HG02759 (cell line): ENCODE results near the gene CFC1B.
"Not testable (repeated sequence)": the region's sequence is repeated elsewhere in the genome, so short reads cannot be mapped to it uniquely, and the experiment has no call there.

ENCODE experiments used
- ATAC-seq: cut with Tn5 transposase; IDR thresholded peaks from one replicate; pipeline ENCODE4 v1.9.1; 2021; ENCODE audit warnings: mild to moderate bottlenecking, moderate library complexity; ENCODE audit not compliant: unreplicated experiment

The CFC1B gene

DNA sequence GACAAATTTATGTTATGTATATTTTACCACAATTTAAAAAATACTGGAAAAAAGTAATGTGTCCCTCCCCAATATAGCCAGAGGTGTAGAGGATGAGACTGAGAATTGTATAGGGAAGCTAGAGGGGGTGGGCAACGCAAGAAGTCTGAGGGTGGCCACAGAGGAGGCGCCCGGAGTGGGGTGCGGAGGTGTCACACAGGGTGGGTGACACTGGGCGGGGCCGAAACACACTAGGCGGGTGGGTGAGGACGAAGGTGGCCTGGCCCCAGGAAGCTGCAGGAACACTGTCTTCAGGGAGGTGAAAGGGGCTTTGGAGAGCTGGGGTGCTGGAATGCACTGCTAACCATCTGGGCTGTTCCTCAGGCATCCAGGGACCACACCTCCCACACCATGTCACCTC, 35.4 kb downstream of the CFC1B start:
- not testable (repeated sequence) for ATAC-seq

DNA sequence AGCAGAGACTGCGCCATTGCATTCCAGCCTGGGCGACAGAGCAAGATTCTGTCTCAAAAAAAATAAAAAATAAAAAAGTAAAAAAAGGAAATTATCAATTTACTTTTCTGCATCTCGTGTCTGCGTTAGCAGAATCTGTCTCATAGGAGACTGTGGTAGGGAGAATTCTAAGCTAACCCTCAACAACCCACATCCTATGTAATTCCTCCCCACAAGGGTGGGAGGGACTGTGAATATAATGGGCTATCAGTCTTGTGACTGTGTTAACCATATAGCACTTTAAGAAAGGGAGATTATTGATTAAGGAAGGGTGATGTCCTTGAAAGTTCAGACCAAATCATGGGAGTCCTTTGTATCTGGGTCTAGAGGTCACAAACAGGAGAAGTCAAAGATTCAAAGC, 45.1 kb downstream of the CFC1B start:
- ATAC-seq: not testable (repeated sequence)

DNA sequence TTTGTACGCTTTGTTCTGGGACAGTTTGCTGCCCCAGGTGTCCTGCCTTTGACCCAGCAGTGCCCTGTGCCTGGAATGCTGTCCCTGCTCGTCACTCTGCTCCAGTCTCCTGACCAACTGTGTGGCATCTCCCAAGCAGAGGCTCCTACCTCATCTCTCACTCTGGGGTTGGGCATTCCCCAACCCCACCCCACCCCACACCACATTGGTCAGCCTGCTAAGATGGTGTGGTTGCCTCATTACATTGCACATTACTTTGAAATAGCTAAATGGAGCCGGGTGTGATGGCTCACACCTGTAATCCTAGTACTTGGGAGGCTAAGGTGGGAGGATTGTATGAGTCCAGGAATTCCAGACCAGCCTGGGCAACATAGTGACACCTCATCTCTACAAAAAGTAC, 50.9 kb downstream of the CFC1B start:
- not testable (repeated sequence) for ATAC-seq

DNA sequence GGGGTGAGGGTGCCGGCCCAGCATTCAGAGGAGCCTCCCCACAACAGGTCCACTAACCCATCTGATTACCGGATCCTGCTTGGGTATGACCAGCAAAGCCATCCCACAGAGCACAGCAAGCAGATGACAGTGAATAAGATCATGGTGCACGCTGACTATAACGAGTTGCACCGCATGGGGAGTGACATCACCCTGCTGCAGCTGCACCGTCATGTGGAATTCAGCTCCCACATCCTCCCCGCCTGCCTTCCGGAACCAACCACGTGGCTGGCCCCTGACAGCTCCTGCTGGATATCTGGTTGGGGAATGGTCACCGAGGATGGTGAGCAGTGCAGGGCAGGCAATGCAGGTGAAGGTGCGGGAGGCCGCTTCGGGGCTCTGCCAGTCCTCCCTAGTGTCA, 53.2 kb downstream of the CFC1B start:
- not testable (repeated sequence) for ATAC-seq

DNA sequence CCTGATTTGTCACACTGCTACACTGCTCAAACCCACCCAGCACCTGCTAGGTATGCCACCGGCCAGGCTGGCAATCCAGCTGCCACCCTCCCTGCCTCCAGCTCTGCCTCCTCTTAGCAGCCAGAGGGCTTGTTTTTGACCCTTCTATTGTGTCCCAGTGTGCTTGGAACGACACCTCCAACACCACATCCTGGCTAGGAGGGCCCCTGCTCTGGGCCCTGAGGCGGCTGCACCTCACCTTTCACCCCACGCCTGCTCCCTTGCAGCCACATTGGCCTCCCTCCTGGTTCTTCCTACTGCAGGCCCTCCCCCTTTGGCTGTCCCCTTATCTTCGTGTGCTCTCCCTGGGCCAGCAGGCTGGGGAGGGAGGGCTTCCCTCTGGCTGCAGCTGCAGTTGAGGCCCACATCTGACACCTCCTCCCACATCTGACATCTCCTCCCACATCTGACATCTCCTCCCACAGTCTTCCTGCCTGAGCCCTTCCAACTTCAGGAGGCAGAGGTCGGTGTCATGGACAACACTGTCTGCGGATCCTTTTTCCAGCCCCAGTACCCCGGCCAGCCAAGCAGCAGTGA, 55.3 kb downstream of the CFC1B start:
- ATAC-seq: not testable (repeated sequence)

DNA sequence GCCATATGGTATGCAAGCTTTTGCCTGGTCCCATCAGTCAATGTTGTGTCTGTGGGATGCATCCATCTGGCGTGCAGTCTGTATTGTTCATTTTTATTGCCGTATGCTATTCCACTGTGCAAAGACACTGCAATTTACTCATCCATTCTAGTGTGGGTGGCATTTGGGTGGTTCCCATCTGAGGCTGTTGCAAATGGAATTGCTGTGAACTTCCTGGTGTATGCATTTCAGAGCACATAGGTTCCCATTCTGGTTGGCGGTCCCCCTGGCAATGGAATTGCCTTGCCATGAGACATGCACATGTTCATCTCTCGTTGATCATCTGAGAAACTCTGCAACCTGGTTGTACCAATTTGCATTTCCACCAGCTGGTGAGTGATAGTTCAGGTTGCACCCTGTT, 56.5 kb downstream of the CFC1B start:
- not testable (repeated sequence) for ATAC-seq
